SU-DHL-6 (cell line): ENCODE results near the gene LRBA.

ENCODE experiments used
- H2AFZ ChIP-seq: fragments of 200-600 bp; sonication (generic); 2 replicates; pipeline ENCODE4 v1.6.1; 2014; ENCODE audit warnings: low read depth, mild to moderate bottlenecking, moderate library complexity, mixed read lengths, antibody characterized with exemption, low read length; ENCODE audit not compliant: severe bottlenecking
- H3F3A ChIP-seq: fragments of 200-600 bp; shearing (Covaris generic); 2 replicates; pipeline ENCODE4 v1.6.0; 2016; ENCODE audit warnings: antibody characterized with exemption, mild to moderate bottlenecking; ENCODE audit not compliant: insufficient read depth
- H3K27ac ChIP-seq: fragments of 200-600 bp; sonication (generic); 2 replicates; pipeline ENCODE4 v1.5.1; 2016; ENCODE audit warnings: low read depth, mild to moderate bottlenecking, low read length, moderate library complexity, mixed read lengths
- H3K27me3 ChIP-seq: fragments of 200-600 bp; sonication (generic), shearing (Covaris generic); 2 replicates; pipeline ENCODE4 v1.6.0; 2014; ENCODE audit warnings: mild to moderate bottlenecking, low read length
- H3K36me3 ChIP-seq: fragments of 200-600 bp; sonication (generic); 2 replicates; pipeline ENCODE4 v1.6.1; 2014; ENCODE audit warnings: mild to moderate bottlenecking, low read length, mixed read lengths
- H3K4me2 ChIP-seq: fragments of 300-600, 200-600 bp; shearing (Covaris generic), sonication (generic); 2 replicates; pipeline ENCODE4 v1.6.0; 2014; ENCODE audit warnings: low read length, low read depth, mild to moderate bottlenecking; ENCODE audit not compliant: poor library complexity, severe bottlenecking
- H3K4me3 ChIP-seq: fragments of 200-600 bp; sonication (generic); 2 replicates; pipeline ENCODE4 v1.5.1; 2014; ENCODE audit warnings: antibody characterized with exemption, low read length, mild to moderate bottlenecking, mixed read lengths; ENCODE audit not compliant: insufficient read depth, poor library complexity, severe bottlenecking
- H3K79me2 ChIP-seq: fragments of 200-600 bp; sonication (generic); 2 replicates; pipeline ENCODE4 v1.6.1; 2014; ENCODE audit warnings: mild to moderate bottlenecking, low read length, moderate library complexity; ENCODE audit not compliant: insufficient read depth
- H3K9ac ChIP-seq: fragments of 200-600 bp; sonication (generic); 2 replicates; pipeline ENCODE4 v1.7.0; 2014; ENCODE audit warnings: mild to moderate bottlenecking, low read length
- H3K9me2 ChIP-seq: fragments of 200-600 bp; sonication (generic); replicated peaks from 2 replicates; pipeline ENCODE4 v1.6.1; 2014; ENCODE audit warnings: low read length; ENCODE audit not compliant: insufficient read depth
- H3K9me3 ChIP-seq: fragments of 200-600 bp; sonication (generic); 2 replicates; pipeline ENCODE4 v1.6.1; 2014; ENCODE audit warnings: low read length, mixed read lengths; ENCODE audit not compliant: insufficient read depth
- H4K20me1 ChIP-seq: fragments of 200-600 bp; sonication (generic); 2 replicates; pipeline ENCODE4 v1.6.1; 2014; ENCODE audit warnings: low read depth, mild to moderate bottlenecking, antibody characterized with exemption, low read length, moderate library complexity, mixed read lengths
- CTCF ChIP-seq: fragments of 200-600 bp; sonication (generic); IDR thresholded peaks from one replicate; pipeline ENCODE4 v1.5.1; 2017; ENCODE audit warnings: antibody characterized with exemption, mild to moderate bottlenecking, low read length, moderate library complexity; ENCODE audit not compliant: insufficient read depth, poor library complexity, severe bottlenecking
- EZH2phosphoT487 ChIP-seq: fragments of 200-600 bp; sonication (generic), shearing (Covaris generic); conservative IDR thresholded peaks from 2 replicates; pipeline ENCODE4 v1.6.1; 2018; ENCODE audit warnings: mild to moderate bottlenecking, antibody characterized with exemption, low read length, moderate library complexity, mixed read lengths

LRBA gene

GRCh38 chr4:150235317-150235716, 779.8 kb downstream of the LRBA start:
- H3K4me2 ChIP-seq = no peak overlapping the region
- H3K9ac ChIP-seq = no peak overlapping the region

GRCh38 chr4:150234246-150234645, 780.8 kb downstream of the LRBA start:
- H3F3A ChIP-seq = no peaks in the 10 kb centered on the region
- H3K27ac ChIP-seq = no peak overlapping the region
- TF ChIP-seq EZH2phosphoT487 (no peak), CTCF (no peak)
- no peak overlapping the region for H2AFZ ChIP-seq
- H3K79me2 ChIP-seq = no peaks in the 10 kb centered on the region
- H3K9me3 ChIP-seq = no peaks in the 10 kb centered on the region
- H3K4me2 ChIP-seq = no peak overlapping the region
- H3K4me3 ChIP-seq = no peak overlapping the region
- no peaks in the 10 kb centered on the region for H4K20me1 ChIP-seq
- peaks cover 7% of the 10 kb centered on the region; the same call in 1 of the 2 replicates for H3K27me3 ChIP-seq
- no peak overlapping the region for H3K9ac ChIP-seq
- H3K36me3 ChIP-seq = no peaks in the 10 kb centered on the region
- H3K9me2 ChIP-seq = no peaks in the 10 kb centered on the region

More at GRCh38 chr4:150235317-150235716, 779.8 kb downstream of the LRBA start:
- H3K79me2 ChIP-seq = no peaks in the 10 kb centered on the region
- no peaks in the 10 kb centered on the region for H3F3A ChIP-seq
- H3K27ac ChIP-seq = no peak overlapping the region
- no peak for TF ChIP-seq EZH2phosphoT487
- no peak for TF ChIP-seq CTCF
- H3K9me3 ChIP-seq = no peaks in the 10 kb centered on the region
- H3K27me3 ChIP-seq = peaks cover 7% of the 10 kb centered on the region; the same call in 1 of the 2 replicates
- no peaks in the 10 kb centered on the region for H4K20me1 ChIP-seq
- H3K4me3 ChIP-seq = no peak overlapping the region
- H2AFZ ChIP-seq = no peak overlapping the region
- no peaks in the 10 kb centered on the region for H3K9me2 ChIP-seq
- no peaks in the 10 kb centered on the region for H3K36me3 ChIP-seq

GRCh38 chr4:150232029-150232428, 783.1 kb downstream of the LRBA start:
- no peak overlapping the region for H3K27ac ChIP-seq
- TF ChIP-seq CTCF = no peak
- TF ChIP-seq EZH2phosphoT487 = no peak
- no peak overlapping the region for H3K9ac ChIP-seq
- no peaks in the 10 kb centered on the region for H3K36me3 ChIP-seq
- H3K4me3 ChIP-seq = no peak overlapping the region
- no peaks in the 10 kb centered on the region for H3K79me2 ChIP-seq
- H3K4me2 ChIP-seq = no peak overlapping the region
- no peaks in the 10 kb centered on the region for H4K20me1 ChIP-seq
- no peak overlapping the region for H2AFZ ChIP-seq
- no peaks in the 10 kb centered on the region for H3F3A ChIP-seq
- no peaks in the 10 kb centered on the region for H3K9me3 ChIP-seq
- H3K9me2 ChIP-seq = no peaks in the 10 kb centered on the region
- H3K27me3 ChIP-seq = no peaks in the 10 kb centered on the region
